ENCODE results near the gene PRRC2C. TPM values are rescaled to one million over a fixed set of nuclear protein-coding genes. Genes with fewer than 3 reads are reported as not detected.
"Not testable (repeated sequence)": the region's sequence is repeated elsewhere in the genome, so short reads cannot be mapped to it uniquely, and the experiment has no call there.

Gene PRRC2C
- polyA plus RNA-seq (2012; ENCODE audit: insufficient read depth, insufficient read length, low read depth): 96.9 TPM

DNA sequence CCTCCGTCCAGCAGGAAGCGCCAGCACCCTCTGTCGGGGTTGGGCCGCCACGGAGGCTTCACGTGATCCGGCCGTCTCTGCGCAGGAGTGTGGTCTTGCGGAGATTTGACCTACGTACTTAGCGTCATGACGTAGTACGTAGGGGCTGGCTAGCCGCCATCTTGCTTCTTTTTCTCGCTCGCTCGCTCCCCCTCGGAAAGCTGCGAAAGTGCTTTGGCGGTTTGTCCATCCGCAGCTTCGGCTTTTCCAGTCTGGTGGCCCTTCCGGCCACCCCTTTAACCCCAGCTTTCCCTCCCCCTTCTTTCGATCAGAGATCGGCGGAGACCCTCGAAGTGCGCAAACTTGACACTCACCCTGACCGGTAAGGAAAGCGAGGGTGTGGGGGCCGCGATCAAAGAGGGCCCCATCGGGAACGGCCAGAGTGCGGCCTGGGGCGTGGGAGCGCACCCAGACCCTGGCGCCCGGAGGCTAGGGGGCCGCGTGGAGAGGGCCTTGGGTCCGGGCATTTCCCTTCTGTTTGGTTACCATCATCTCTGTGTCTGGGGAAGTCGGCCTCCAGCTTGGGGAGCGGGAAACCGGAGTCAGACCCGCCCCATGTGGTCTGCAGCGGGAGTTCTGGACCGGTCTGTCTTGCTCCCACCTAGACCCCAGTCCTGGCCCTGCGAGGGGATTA, at the start of gene PRRC2C:
Gene PRRC2C (plus strand): TSS at position 156 of the 673 bp plus-strand sequence. CDS start 26,559 bp downstream, outside the sequence.
- Histone ChIP-seq H3K4me3 (ENCODE audit: low read depth, low read length) (peak within 1 kb of the TSS; percentile 98), H3K4me1 (no peaks in the 10 kb centered on the region), H3K9me3 (no peaks in the 10 kb centered on the region), H3K27me3 (no peaks in the 10 kb centered on the region), H3K36me3 (peaks cover 7% of the 10 kb centered on the region)
- DNase-seq: peak; percentile 96
- TF ChIP-seq, protein P1, sequence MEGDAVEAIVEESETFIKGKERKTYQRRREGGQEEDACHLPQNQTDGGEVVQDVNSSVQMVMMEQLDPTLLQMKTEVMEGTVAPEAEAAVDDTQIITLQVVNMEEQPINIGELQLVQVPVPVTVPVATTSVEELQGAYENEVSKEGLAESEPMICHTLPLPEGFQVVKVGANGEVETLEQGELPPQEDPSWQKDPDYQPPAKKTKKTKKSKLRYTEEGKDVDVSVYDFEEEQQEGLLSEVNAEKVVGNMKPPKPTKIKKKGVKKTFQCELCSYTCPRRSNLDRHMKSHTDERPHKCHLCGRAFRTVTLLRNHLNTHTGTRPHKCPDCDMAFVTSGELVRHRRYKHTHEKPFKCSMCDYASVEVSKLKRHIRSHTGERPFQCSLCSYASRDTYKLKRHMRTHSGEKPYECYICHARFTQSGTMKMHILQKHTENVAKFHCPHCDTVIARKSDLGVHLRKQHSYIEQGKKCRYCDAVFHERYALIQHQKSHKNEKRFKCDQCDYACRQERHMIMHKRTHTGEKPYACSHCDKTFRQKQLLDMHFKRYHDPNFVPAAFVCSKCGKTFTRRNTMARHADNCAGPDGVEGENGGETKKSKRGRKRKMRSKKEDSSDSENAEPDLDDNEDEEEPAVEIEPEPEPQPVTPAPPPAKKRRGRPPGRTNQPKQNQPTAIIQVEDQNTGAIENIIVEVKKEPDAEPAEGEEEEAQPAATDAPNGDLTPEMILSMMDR (IDR thresholded peaks at IDR 0.05; ENCODE audit: low read depth, low read length): peak; percentile 75

DNA sequence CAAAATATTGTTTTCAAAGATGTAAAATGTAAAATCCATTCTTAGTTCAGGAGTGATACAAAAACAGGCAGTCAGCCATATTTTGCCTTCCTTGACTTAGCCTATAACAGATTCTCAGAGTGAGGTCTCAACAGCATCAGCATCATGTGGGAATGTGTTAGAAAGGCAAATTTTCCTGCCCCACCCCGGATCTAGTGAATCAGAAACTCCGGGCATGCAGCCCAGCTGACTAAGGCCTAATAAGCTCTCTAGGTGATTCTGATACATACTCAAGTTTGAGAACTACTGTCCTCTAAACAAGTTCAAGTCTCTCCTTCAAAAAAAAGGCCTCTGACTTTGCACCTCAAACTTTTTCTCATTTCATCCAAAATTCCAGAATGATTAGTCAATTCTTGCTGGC, 46.9 kb upstream of the PRRC2C start:
- TF ChIP-seq, protein P1 (IDR thresholded peaks at IDR 0.05; ENCODE audit: low read depth, low read length): no peak
- DNase-seq: no peak

DNA sequence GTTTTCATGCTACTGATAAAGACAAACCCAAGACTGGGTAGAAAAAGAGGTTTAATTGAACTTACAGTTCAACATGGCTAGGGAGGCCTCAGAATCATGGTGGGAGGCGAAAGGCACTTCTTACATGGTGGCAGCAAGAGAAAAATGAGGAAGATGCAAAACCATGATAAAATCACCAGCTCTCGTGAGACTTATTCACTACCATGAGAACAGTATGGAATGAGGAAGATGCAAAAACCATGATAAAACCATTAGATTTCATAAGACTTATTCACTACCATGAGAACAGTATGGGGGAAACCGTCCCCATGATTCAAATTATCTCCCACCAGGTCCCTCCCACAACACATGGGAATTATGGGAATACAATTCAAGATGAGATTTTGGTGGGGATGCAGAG, 45.1 kb upstream of the PRRC2C start:
- H3K9me3 ChIP-seq; H3K36me3 ChIP-seq; H3K4me3 ChIP-seq (ENCODE audit: low read depth, low read length); DNase-seq; H3K27me3 ChIP-seq; H3K4me1 ChIP-seq: not testable (repeated sequence)

More for the DNA sequence above, 46.9 kb upstream of the PRRC2C start:
- Histone ChIP-seq H3K4me1 (no peaks in the 10 kb centered on the region), H3K4me3 (ENCODE audit: low read depth, low read length) (no peak overlapping the region), H3K36me3 (no peaks in the 10 kb centered on the region), H3K9me3 (no peaks in the 10 kb centered on the region), H3K27me3 (no peaks in the 10 kb centered on the region)

DNA sequence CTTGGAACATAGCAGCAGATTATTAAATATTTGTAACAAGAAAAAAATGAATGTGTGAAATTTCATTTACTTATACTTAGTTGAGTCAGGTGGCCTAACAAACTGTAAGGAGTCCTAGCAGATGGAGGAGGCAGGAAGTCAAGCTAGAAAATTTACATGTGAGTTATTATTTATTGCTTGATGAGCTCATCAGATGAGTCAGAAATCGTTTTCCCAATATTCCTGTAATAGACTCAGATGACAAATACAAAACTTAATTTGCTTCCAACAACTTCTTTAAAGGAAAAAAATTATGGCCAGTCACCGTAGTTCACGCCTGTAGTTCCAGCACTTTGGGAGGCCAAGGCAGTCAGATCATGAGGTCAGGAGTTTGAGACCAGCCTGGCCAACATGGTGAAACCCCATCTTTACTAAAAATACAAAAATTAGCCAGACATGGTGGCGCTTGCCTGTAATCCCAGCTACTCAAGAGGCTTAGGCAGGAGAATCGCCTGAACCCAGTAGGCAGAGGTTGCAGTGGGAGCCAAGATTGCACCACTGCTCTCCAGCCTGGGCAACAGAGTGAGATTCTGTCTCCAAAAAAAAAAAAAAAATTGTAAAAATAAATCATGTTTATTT, 43.9 kb upstream of the PRRC2C start:
- not testable (repeated sequence) for H3K4me1 ChIP-seq; DNase-seq; H3K36me3 ChIP-seq; H3K27me3 ChIP-seq; H3K9me3 ChIP-seq; H3K4me3 ChIP-seq (ENCODE audit: low read depth, low read length)

DNA sequence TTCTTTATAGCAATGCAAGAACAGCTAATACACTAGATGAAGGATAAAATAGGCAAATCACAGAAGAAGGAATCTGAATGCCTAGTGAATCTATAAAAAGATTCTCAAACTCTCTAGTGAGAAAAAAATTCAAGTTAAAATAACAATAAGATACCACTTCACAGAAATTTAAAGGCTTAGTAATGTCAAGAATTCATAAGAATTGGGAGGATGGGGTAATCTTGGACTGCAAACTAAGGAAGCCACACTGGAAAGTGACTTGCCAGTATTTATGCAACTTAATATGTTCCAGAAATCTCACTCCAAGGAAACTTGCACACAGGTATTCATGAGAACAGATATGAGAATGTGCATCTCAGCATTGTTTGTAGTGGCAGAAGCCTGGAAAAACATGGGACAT, 38.9 kb upstream of the PRRC2C start:
- Histone ChIP-seq H3K36me3 (no peaks in the 10 kb centered on the region), H3K9me3 (no peaks in the 10 kb centered on the region), H3K27me3 (no peaks in the 10 kb centered on the region), H3K4me1 (no peaks in the 10 kb centered on the region), H3K4me3 (ENCODE audit: low read depth, low read length) (no peak overlapping the region)
- TF ChIP-seq, protein P1 (IDR thresholded peaks at IDR 0.05; ENCODE audit: low read depth, low read length): no peak
- DNase-seq: no peak

DNA sequence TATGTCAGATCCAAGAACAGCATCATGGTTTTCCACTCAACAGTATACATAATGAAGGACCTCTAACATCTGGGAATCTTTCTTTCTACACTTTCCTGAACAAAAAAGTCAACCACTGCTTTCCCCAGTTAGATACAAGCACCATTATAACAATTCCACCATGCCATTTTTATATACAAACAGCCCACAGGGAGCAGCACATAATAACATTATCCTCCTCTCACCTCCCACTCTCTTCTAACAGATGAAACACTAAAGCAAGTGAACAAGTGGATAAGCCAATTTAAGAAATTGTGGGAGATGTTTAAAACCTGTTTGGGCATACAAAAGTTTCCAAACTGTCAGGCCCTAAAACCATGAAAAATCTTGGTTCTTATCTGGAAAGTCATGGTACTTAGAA, 29.4 kb upstream of the PRRC2C start:
- Histone ChIP-seq H3K4me3 (ENCODE audit: low read depth, low read length) (no peak overlapping the region), H3K9me3 (no peaks in the 10 kb centered on the region)
- DNase-seq: no peak

DNA sequence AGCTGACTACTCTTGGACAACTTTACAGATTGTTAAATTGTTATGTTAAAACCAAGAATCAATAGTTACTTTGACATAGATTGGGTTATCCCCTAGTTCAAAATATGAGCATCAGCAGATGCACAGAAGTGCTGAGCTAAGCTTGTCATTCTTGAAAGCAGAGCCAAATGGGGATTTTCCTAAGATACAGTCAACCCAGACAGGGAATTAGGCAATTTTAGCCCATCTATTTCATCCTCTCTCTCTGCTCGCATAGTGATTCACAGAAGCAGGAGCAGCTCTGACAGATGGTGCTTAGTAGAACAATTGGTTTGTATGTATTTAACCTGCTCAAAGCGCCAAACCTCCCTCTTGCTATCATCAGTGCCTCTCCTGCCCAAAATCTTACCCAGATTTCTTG, 27.9 kb upstream of the PRRC2C start:
- no peaks in the 10 kb centered on the region for H3K36me3 ChIP-seq
- no peaks in the 10 kb centered on the region for H3K4me1 ChIP-seq
- no peak for DNase-seq
- no peak overlapping the region for H3K4me3 ChIP-seq (ENCODE audit: low read depth, low read length)
- TF ChIP-seq, protein P1 (IDR thresholded peaks at IDR 0.05; ENCODE audit: low read depth, low read length): no peak
- no peaks in the 10 kb centered on the region for H3K27me3 ChIP-seq
- H3K9me3 ChIP-seq: no peaks in the 10 kb centered on the region

More for the DNA sequence above, 29.4 kb upstream of the PRRC2C start:
- TF ChIP-seq, protein P1 (IDR thresholded peaks at IDR 0.05; ENCODE audit: low read depth, low read length): no peak
- H3K4me1 ChIP-seq: no peaks in the 10 kb centered on the region
- H3K36me3 ChIP-seq: no peaks in the 10 kb centered on the region
- H3K27me3 ChIP-seq: no peaks in the 10 kb centered on the region

Data from BE2C (cell line).